Trophoblast cell (in vitro differentiated cells and primary cell): ENCODE data around the gene HSPB6.

Experiments
- DNase-seq, 2 donors: peaks; one replicate each; pipeline ENCODE4 v3.0.0-alpha.2; 2016
- H2AFZ ChIP-seq: 2 replicates; pipeline ENCODE4 v1.6.1; 2013; ENCODE audit warnings: low read length, moderate library complexity, mild to moderate bottlenecking; ENCODE audit not compliant: insufficient read depth, poor library complexity
- H2AK5ac ChIP-seq: 2 replicates; pipeline ENCODE4 v1.6.1; 2013; ENCODE audit warnings: mild to moderate bottlenecking, low read length
- H2BK120ac ChIP-seq: 2 replicates; pipeline ENCODE4 v1.6.1; 2013; ENCODE audit warnings: low read length, mild to moderate bottlenecking, moderate library complexity; ENCODE audit not compliant: insufficient read depth, poor library complexity
- H2BK12ac ChIP-seq: 2 replicates; pipeline ENCODE4 v1.6.1; 2013; ENCODE audit warnings: mild to moderate bottlenecking, low read length, moderate library complexity
- H2BK5ac ChIP-seq: 2 replicates; pipeline ENCODE4 v1.6.1; 2013; ENCODE audit warnings: low read length, low read depth, moderate library complexity, mild to moderate bottlenecking; ENCODE audit not compliant: poor library complexity
- H3K14ac ChIP-seq: 2 replicates; pipeline ENCODE4 v1.6.1; 2013; ENCODE audit warnings: mild to moderate bottlenecking, low read length
- H3K18ac ChIP-seq: 2 replicates; pipeline ENCODE4 v1.6.1; 2013; ENCODE audit warnings: mild to moderate bottlenecking, low read length
- H3K23ac ChIP-seq: 2 replicates; pipeline ENCODE4 v1.6.1; 2013; ENCODE audit warnings: low read length
- H3K27ac ChIP-seq: 2 replicates; pipeline ENCODE4 v1.5.1; 2013; ENCODE audit warnings: low read depth, mild to moderate bottlenecking, inconsistent platforms, low read length, moderate library complexity
- H3K27me3 ChIP-seq: 2 replicates; pipeline ENCODE4 v1.6.1; 2013; ENCODE audit warnings: inconsistent platforms, mild to moderate bottlenecking, low read length, moderate library complexity; ENCODE audit not compliant: insufficient read depth
- H3K36me3 ChIP-seq, 2 experiments: 1 replicate in 1 of 2; 2 replicates in 1 of 2; pipeline ENCODE4 v1.6.1; 2013; ENCODE audit warnings: low read length in 2 of 2, mild to moderate bottlenecking in 2 of 2, moderate library complexity in 1 of 2; ENCODE audit not compliant: insufficient read depth in 2 of 2, control insufficient read depth in 1 of 2
- H3K4ac ChIP-seq: 2 replicates; pipeline ENCODE4 v1.6.1; 2013; ENCODE audit warnings: low read depth, mild to moderate bottlenecking, low read length, moderate library complexity
- H3K4me1 ChIP-seq, 2 experiments: 1 replicate in 1 of 2; 2 replicates in 1 of 2; pipeline ENCODE4 v1.6.1; 2013; ENCODE audit warnings: low read length in 2 of 2, mild to moderate bottlenecking in 2 of 2, moderate library complexity in 1 of 2; ENCODE audit not compliant: insufficient read depth in 2 of 2, control insufficient read depth in 1 of 2
- H3K4me2 ChIP-seq: 2 replicates; pipeline ENCODE4 v1.6.1; 2013; ENCODE audit warnings: inconsistent platforms, mild to moderate bottlenecking, low read length, moderate library complexity
- H3K4me3 ChIP-seq: 2 replicates; pipeline ENCODE4 v1.5.1; 2013; ENCODE audit warnings: mild to moderate bottlenecking, low read depth, low read length, inconsistent platforms
- H3K79me1 ChIP-seq: one replicate; pipeline ENCODE4 v1.6.1; 2013; ENCODE audit warnings: low read length
- H3K79me2 ChIP-seq: 2 replicates; pipeline ENCODE4 v1.6.1; 2013; ENCODE audit warnings: low read length, mild to moderate bottlenecking; ENCODE audit not compliant: control insufficient read depth, insufficient read depth, poor library complexity
- H3K9ac ChIP-seq: 2 replicates; pipeline ENCODE4 v1.6.1; 2013; ENCODE audit warnings: mild to moderate bottlenecking, low read length
- H3K9me3 ChIP-seq: 2 replicates; pipeline ENCODE4 v1.6.1; 2013; ENCODE audit warnings: low read depth, mild to moderate bottlenecking, control low read depth, inconsistent platforms, low read length; ENCODE audit not compliant: insufficient read depth
- H4K12ac ChIP-seq: 2 replicates; pipeline ENCODE4 v1.6.1; 2013; ENCODE audit warnings: low read depth, mild to moderate bottlenecking, low read length, moderate library complexity
- H4K8ac ChIP-seq: 2 replicates; pipeline ENCODE4 v1.6.1; 2013; ENCODE audit warnings: low read depth, mild to moderate bottlenecking, low read length, moderate library complexity
- H4K91ac ChIP-seq: one replicate; pipeline ENCODE4 v1.6.1; 2013; ENCODE audit warnings: low read depth, mild to moderate bottlenecking, low read length, moderate library complexity
- WGBS: extraction: QIAGEN DNeasy Blood & Tissue Kit; methylation state at CpG from one replicate; pipeline ENCODE4 v1.1.7; 2013; ENCODE audit warnings: missing lambda C conversion rate; ENCODE audit not compliant: insufficient read length, insufficient coverage; ENCODE audit errors: extremely low coverage; 5-methylcytosine and 5-hydroxymethylcytosine counted together

Gene HSPB6

DNA sequence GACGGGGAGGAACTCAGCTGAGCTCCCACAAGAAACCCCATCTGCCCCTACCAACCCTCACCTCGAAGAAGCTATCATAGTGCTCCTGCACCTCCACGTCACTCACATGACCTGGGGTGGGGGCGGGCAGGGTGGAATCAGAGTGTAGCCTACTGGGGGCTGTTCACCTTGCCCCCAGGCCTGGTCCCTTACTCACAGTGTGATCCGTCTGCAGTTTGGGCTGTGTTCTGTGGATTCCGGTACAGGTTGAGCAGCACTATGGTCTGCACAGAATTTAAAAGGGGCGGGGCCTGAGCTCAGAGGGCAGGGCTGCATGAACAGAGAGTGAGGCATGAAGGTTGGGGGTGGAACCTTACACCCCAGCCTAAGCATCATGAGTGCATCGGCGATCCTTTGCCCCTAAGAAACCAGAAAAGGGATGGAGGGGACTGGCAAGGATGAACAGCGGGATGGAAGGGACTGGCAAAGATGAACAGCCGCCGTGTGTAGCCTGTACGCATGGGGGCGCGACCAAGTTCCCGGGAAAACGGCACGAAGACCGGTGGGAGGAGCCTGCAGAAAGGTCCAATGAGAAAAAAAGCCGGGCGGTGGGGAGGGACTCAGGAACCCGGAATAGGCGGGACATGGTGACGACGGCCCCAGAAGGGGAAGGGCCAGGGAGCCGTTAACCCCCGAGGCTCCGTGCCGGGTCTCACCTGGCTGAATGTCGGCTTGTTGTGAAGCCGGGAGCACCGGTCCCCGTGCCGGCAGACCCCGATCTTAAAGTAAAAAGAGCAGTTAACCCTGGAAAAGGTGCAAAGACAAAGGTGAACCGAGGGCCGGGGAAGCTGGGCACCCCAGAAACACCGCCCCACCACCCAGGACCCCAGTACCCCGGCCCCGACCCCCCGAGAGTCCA, 12.2 kb downstream of the HSPB6 start:
- peak overlapping the region; percentile 42 for H2AFZ ChIP-seq
- H2BK12ac ChIP-seq, result no peak overlapping the region
- H2AK5ac ChIP-seq, result no peak overlapping the region
- H3K79me2 ChIP-seq, result peaks cover 10% of the 10 kb centered on the region
- no peak overlapping the region for H3K23ac ChIP-seq
- H3K36me3 ChIP-seq, result peaks cover 3 to 5% of the 10 kb centered on the region in 2 experiments
- peak; percentile 97 to 98 for DNase-seq
- peak overlapping the region; percentile 61 for H3K4ac ChIP-seq
- H3K27me3 ChIP-seq, result no peaks in the 10 kb centered on the region
- H3K79me1 ChIP-seq, result peaks cover 10% of the 10 kb centered on the region
- no CpG with 5 or more reads among the region's 41 CpGs for WGBS
- peak overlapping the region; percentile 56 for H3K18ac ChIP-seq
- peak overlapping the region; percentile 94 for H2BK5ac ChIP-seq
- peaks cover 3% of the 10 kb centered on the region for H3K9me3 ChIP-seq
- H3K14ac ChIP-seq, result peak overlapping the region; percentile 88
- peak overlapping the region; percentile 96 for H4K91ac ChIP-seq
- peak overlapping the region; percentile 91 for H3K27ac ChIP-seq
- H3K4me2 ChIP-seq, result peak overlapping the region; percentile 69
- H4K12ac ChIP-seq, result peak overlapping the region; percentile 85
- H2BK120ac ChIP-seq, result peak overlapping the region; percentile 91
- peak overlapping the region; percentile 86 for H3K4me3 ChIP-seq
- peaks cover 13 to 24% of the 10 kb centered on the region in 2 experiments for H3K4me1 ChIP-seq
- H4K8ac ChIP-seq, result peak overlapping the region; percentile 94
- peak overlapping the region; percentile 90 for H3K9ac ChIP-seq

DNA sequence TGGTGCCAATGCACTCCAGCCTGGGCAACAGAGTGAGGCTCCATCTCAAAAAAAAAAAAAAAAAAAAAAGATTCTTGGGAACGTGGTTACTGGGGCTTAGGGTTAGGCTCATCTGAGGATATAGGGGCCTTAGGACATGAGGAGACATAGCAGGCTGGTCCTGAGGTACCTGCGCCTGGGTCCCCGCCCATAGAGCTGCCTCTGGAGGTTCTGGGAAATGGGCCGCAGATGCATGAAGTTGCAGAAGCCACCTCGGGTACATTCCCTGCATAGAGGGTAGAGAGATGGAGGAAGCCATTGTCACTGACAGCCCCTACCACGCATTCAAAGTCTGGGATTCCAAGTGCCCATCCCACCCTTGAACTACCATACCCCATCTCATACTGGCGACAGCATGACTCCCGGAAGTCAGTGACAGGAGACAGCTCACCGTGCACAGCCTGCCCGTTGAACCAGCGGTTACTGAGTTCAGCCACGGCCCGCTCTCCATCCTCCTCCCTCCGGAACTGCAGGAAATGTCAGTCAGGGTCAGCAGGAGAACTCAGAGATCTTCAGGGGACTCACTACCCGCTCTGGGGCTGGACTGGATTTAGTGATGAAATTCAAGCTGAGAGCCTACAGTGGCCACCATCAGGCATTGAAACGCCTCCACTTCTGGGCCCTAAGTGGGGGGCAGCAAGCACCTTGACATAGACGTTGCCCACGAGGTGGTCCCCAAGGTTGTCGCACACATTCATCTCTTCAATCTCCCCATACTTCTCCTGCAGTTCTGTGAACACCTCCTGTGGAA, 13.0 kb downstream of the HSPB6 start:
- H3K4ac ChIP-seq, result no peak overlapping the region
- no peaks in the 10 kb centered on the region for H3K27me3 ChIP-seq
- WGBS, result no CpG with 5 or more reads among the region's 19 CpGs
- H3K27ac ChIP-seq, result no peak overlapping the region
- H3K9me3 ChIP-seq, result peaks cover 3% of the 10 kb centered on the region
- H2BK120ac ChIP-seq, result no peak overlapping the region
- H4K12ac ChIP-seq, result no peak overlapping the region
- H4K8ac ChIP-seq, result no peak overlapping the region
- peaks cover 7% of the 10 kb centered on the region for H3K79me2 ChIP-seq
- DNase-seq, result no peak
- no peak overlapping the region for H3K18ac ChIP-seq
- no peak overlapping the region for H3K4me3 ChIP-seq
- peaks cover 6 to 7% of the 10 kb centered on the region in 2 experiments for H3K36me3 ChIP-seq
- H2AFZ ChIP-seq, result no peak overlapping the region
- H3K79me1 ChIP-seq, result peaks cover 10% of the 10 kb centered on the region
- H3K9ac ChIP-seq, result no peak overlapping the region
- no peak overlapping the region for H2BK5ac ChIP-seq
- no peak overlapping the region for H3K14ac ChIP-seq
- no peak overlapping the region for H2BK12ac ChIP-seq
- no peak overlapping the region for H3K23ac ChIP-seq
- peak overlapping the region; percentile 69 for H3K4me2 ChIP-seq
- H3K4me1 ChIP-seq, result peaks cover 14 to 20% of the 10 kb centered on the region in 2 experiments
- H2AK5ac ChIP-seq, result no peak overlapping the region
- no peak overlapping the region for H4K91ac ChIP-seq

DNA sequence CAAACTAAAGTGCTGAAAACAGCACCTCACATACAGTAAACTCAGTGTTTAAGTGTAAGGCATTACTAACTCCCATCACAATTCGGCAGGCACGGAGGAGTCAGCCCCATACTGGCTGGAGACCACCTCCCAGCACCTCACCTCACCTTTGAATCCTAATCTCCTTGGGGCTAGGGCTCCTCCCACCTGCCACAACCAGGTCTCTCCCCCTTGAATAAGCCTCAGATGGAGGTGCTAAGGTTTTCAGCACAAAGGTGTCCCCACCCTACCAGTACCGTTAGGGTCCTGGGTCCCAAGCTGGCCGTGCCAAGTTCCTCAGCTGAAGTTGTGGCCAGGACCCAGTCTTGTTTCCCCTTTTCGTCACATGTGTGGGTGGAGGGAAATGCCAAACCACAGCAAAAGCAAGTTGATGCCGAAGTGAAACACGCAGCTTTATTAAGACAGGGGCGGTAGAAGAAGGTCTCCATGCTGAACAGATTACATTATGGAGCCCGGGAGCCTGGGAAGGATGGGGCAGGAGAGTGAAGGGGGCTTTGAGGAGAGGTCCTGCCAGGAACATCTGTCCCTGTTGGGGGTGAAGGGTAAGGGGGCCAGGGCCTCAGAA, 14.6 kb downstream of the HSPB6 start, which contains the start of gene IGFLR1:
Gene IGFLR1 (minus strand): TSS at position 332 of the 604 bp plus-strand sequence. CDS start 1,272 bp downstream, outside the sequence.
- peaks cover 3% of the 10 kb centered on the region for H3K79me2 ChIP-seq
- peaks cover 6% of the 10 kb centered on the region for H3K79me1 ChIP-seq
- peaks cover 3% of the 10 kb centered on the region for H3K9me3 ChIP-seq
- no CpG with 5 or more reads among the region's 9 CpGs for WGBS
- H3K4me3 ChIP-seq, result no peak within 1 kb of the TSS
- peak in 1 of 2 donors; percentile 14 for DNase-seq
- no peak within 1 kb of the TSS for H3K23ac ChIP-seq
- H3K18ac ChIP-seq, result no peak within 1 kb of the TSS
- peaks cover 22 to 23% of the 10 kb centered on the region in 2 experiments for H3K36me3 ChIP-seq
- H2BK120ac ChIP-seq, result no peak within 1 kb of the TSS
- H4K12ac ChIP-seq, result no peak within 1 kb of the TSS
- no peak within 1 kb of the TSS for H3K9ac ChIP-seq
- peaks cover 14 to 20% of the 10 kb centered on the region in 2 experiments for H3K4me1 ChIP-seq
- no peak within 1 kb of the TSS for H2BK5ac ChIP-seq
- no peak within 1 kb of the TSS for H2BK12ac ChIP-seq
- H3K27me3 ChIP-seq, result no peaks in the 10 kb centered on the region
- H3K4me2 ChIP-seq, result peak within 1 kb of the TSS; percentile 90
- H4K91ac ChIP-seq, result no peak within 1 kb of the TSS
- no peak within 1 kb of the TSS for H2AK5ac ChIP-seq
- H3K14ac ChIP-seq, result no peak within 1 kb of the TSS
- no peak within 1 kb of the TSS for H3K4ac ChIP-seq
- H4K8ac ChIP-seq, result no peak within 1 kb of the TSS
- no peak within 1 kb of the TSS for H2AFZ ChIP-seq
- no peak within 1 kb of the TSS for H3K27ac ChIP-seq

DNA sequence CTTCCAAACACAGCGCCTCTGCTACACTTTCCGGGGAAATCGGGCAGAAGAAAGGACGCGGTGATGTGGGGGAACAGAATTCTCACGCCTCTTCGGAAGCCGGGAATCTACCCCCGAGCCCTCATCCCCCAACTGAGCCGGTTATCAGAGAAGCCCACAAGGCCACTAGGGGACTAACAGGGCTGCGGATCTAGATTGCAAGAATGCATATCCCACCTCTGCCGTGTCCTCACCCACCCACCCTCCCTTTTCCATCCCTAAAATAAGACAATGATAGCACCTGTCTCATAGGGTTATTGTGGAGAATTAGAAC, 15.7 kb downstream of the HSPB6 start:
- H3K18ac ChIP-seq, result no peak overlapping the region
- no peak overlapping the region for H2BK5ac ChIP-seq
- H4K8ac ChIP-seq, result peak overlapping the region; percentile 83
- peaks cover 3% of the 10 kb centered on the region for H3K9me3 ChIP-seq
- no peak overlapping the region for H4K12ac ChIP-seq
- no peak overlapping the region for H2BK120ac ChIP-seq
- H3K4me3 ChIP-seq, result peak overlapping the region; percentile 68
- peaks cover 6% of the 10 kb centered on the region for H3K79me1 ChIP-seq
- H2BK12ac ChIP-seq, result no peak overlapping the region
- no CpG with 5 or more reads among the region's 12 CpGs for WGBS
- peaks cover 9 to 15% of the 10 kb centered on the region in 2 experiments for H3K4me1 ChIP-seq
- no peak overlapping the region for H2AK5ac ChIP-seq
- H3K36me3 ChIP-seq, result peaks cover 32 to 34% of the 10 kb centered on the region in 2 experiments
- peak overlapping the region; percentile 11 for H3K9ac ChIP-seq
- DNase-seq, result no peak
- H3K4ac ChIP-seq, result no peak overlapping the region
- H4K91ac ChIP-seq, result peak overlapping the region; percentile 29
- H3K4me2 ChIP-seq, result peak overlapping the region; percentile 90
- H3K23ac ChIP-seq, result no peak overlapping the region
- no peaks in the 10 kb centered on the region for H3K27me3 ChIP-seq
- H3K14ac ChIP-seq, result peak overlapping the region; percentile 26
- peaks cover 3% of the 10 kb centered on the region for H3K79me2 ChIP-seq
- peak overlapping the region; percentile 87 for H3K27ac ChIP-seq
- H2AFZ ChIP-seq, result peak overlapping the region; percentile 18
